Thyroid gland (tissue), 4 donors: ENCODE data around the gene CDYL. TPM values are rescaled to one million over a fixed set of nuclear protein-coding genes. Genes with fewer than 3 reads are reported as not detected.

Experiments
- DNase-seq, 2 donors: peaks; one replicate each; pipeline ENCODE4 v3.0.0-alpha.2; 2019
- H3K27ac ChIP-seq, 3 donors: fragments of 200-600 bp; sonication (generic); 1 replicate in 2 of 3; 2 replicates in 1 of 3; pipeline ENCODE4 v1.5.1; 2016 to 2019; ENCODE audit warnings: mild to moderate bottlenecking in 1 of 3, moderate library complexity in 1 of 3
- H3K27me3 ChIP-seq: fragments of 200-600 bp; sonication (generic); one replicate; pipeline ENCODE4 v1.5.1; 2019
- H3K36me3 ChIP-seq, 2 donors: fragments of 200-600 bp; sonication (generic); one replicate each; pipeline ENCODE4 v1.5.1; 2016 to 2019
- H3K4me1 ChIP-seq, 2 donors: fragments of 200-600 bp; sonication (generic); one replicate each; pipeline ENCODE4 v1.5.1; 2017 to 2019
- H3K4me3 ChIP-seq, 3 donors: fragments of 200-600 bp; sonication (generic); replicated peaks in 1 of 3; 1 replicate in 2 of 3; 2 replicates in 1 of 3; pipeline ENCODE4 v1.5.1; 2016; ENCODE audit warnings: mild to moderate bottlenecking in 1 of 3
- H3K9me3 ChIP-seq: fragments of 200-600 bp; sonication (generic); one replicate; pipeline ENCODE4 v1.5.1; 2017
- CTCF ChIP-seq, 6 experiments: fragments of 200-600 bp in 3 of 6; fragments of 450-650 bp in 3 of 6; sonication (generic) in 3 of 6; IDR thresholded peaks; one replicate each; pipeline ENCODE4 v1.5.1; 2016 to 2019; ENCODE audit warnings: antibody characterized with exemption in 6 of 6, mild to moderate bottlenecking in 2 of 6, inconsistent platforms in 1 of 6, moderate library complexity in 1 of 6
- POLR2A ChIP-seq, 2 donors: fragments of 450-650 bp; IDR thresholded peaks; one replicate each; pipeline ENCODE4 v1.6.1; 2017; ENCODE audit warnings: antibody characterized with exemption in 2 of 2, mild to moderate bottlenecking in 2 of 2, moderate library complexity in 1 of 2
- WGBS, 2 donors: methylation state at CpG; one replicate each; pipeline ENCODE4 v1.1.5; 2017; 5-methylcytosine and 5-hydroxymethylcytosine counted together
- intact Hi-C: fragments of 100-400 bp; cut with DNase I; formaldehyde crosslinking; loops from one replicate; pipeline ENCODE4 v1.15.1; 2023
- total RNA-seq, 4 donors: library from RNA; depleted of rRNA; stranded (reverse); fragments of >200 nt; gene quantifications; one replicate each; pipeline ENCODE4 v1.2.3, GENCODE V29; 2016

CDYL gene
- total RNA-seq, 4 donors from 2014 or later, result 22.6 to 61.4 (median 43.7) TPM

GRCh38 chr6:4929097-4929718 is 153.0 kb downstream of the CDYL start:
- no peak overlapping the region for H3K4me3 ChIP-seq
- no peaks in the 10 kb centered on the region for H3K9me3 ChIP-seq
- TF ChIP-seq CTCF (IDR thresholded peaks at IDR 0.05), result no peak
- no peak for TF ChIP-seq POLR2A (IDR thresholded peaks at IDR 0.05)
- WGBS, 2 donors, result 90 to 94% methylated on average over 1 of the region's 1 CpG
- H3K4me1 ChIP-seq, result peaks cover 15 to 19% of the 10 kb centered on the region in 2 donors
- intact Hi-C loops, result no loop called here
- H3K27me3 ChIP-seq, result no peaks in the 10 kb centered on the region
- no peak overlapping the region for H3K27ac ChIP-seq
- no peak for DNase-seq
- no peaks in the 10 kb centered on the region for H3K36me3 ChIP-seq

- Histone ChIP-seq H3K4me3 (no peak overlapping the region), H3K27ac (no peak overlapping the region), H3K4me1 (peaks cover 9 to 16% of the 10 kb centered on the region in 2 donors), H3K9me3 (no peaks in the 10 kb centered on the region), H3K27me3 (no peaks in the 10 kb centered on the region), H3K36me3 (no peaks in the 10 kb centered on the region)
- 92 to 97% methylated on average over 4 of the region's 4 CpGs for WGBS, 2 donors
- intact Hi-C loops, result no loop called here
- TF ChIP-seq CTCF (IDR thresholded peaks at IDR 0.05), result no peak
- no peak for TF ChIP-seq POLR2A (IDR thresholded peaks at IDR 0.05)
- DNase-seq, result no peak
Observed at GRCh38 chr6:4930025-4930691, 154.0 kb downstream of the CDYL start.

GRCh38 chr6:4931530-4932227 is 155.5 kb downstream of the CDYL start:
- 89 to 90% methylated on average over 11 of the region's 11 CpGs for WGBS, 2 donors
- Histone ChIP-seq H3K27me3 (no peaks in the 10 kb centered on the region), H3K4me1 (peaks cover 9 to 16% of the 10 kb centered on the region in 2 donors), H3K9me3 (no peaks in the 10 kb centered on the region), H3K4me3 (no peak overlapping the region), H3K27ac (no peak overlapping the region), H3K36me3 (no peaks in the 10 kb centered on the region)
- no peak for DNase-seq
- no peak for TF ChIP-seq CTCF (IDR thresholded peaks at IDR 0.05)
- TF ChIP-seq POLR2A (IDR thresholded peaks at IDR 0.05), result no peak
- intact Hi-C loops, result no loop called here

- Histone ChIP-seq H3K36me3 (no peaks in the 10 kb centered on the region), H3K27ac (no peak overlapping the region), H3K4me3 (no peak overlapping the region), H3K9me3 (no peaks in the 10 kb centered on the region), H3K27me3 (no peaks in the 10 kb centered on the region), H3K4me1 (peaks cover 9 to 16% of the 10 kb centered on the region in 2 donors)
- no peak for TF ChIP-seq CTCF (IDR thresholded peaks at IDR 0.05)
- 93% methylated on average over 8 of the region's 8 CpGs for WGBS, 2 donors
- intact Hi-C loops, result no loop called here
- no peak for DNase-seq
Observed at GRCh38 chr6:4932228-4932903, 156.2 kb downstream of the CDYL start.
